Fibroblast of lung (primary cell): Measurements from ENCODE around the gene DNASE2B.

Experiments
- CTCF ChIP-seq, 2 donors: IDR thresholded peaks in 1 of 2; conservative IDR thresholded peaks in 1 of 2; 1 replicate in 1 of 2; 2 replicates in 1 of 2; pipeline ENCODE4 v1.5.1; 2011 to 2012; ENCODE audit warnings: low read length in 2 of 2, control low read depth in 1 of 2, inconsistent platforms in 1 of 2, low read depth in 1 of 2, mild to moderate bottlenecking in 1 of 2
- EZH2 ChIP-seq: IDR thresholded peaks from 2 replicates; pipeline ENCODE4 v1.5.1; 2012; ENCODE audit warnings: low read length, control low read depth, mild to moderate bottlenecking; ENCODE audit errors: missing control alignments

GRCh38 chr1:84376000-84376910 lies 22.0 kb upstream of the DNASE2B start:
- TF ChIP-seq EZH2 (no peak), CTCF (conservative IDR thresholded peaks at IDR 0.05 in 1 of 2, IDR thresholded peaks at IDR 0.05 in 1 of 2; ENCODE audit: low read depth in 1 of 2, low read length in 2 of 2) (no peak)
